PFSK-1 (cell line): Measurements from ENCODE around the gene RUFY3.

Experiments
- FOXP2 ChIP-seq: optimal IDR thresholded peaks from 2 replicates; pipeline ENCODE3; 2011; ENCODE audit warnings: borderline replicate concordance, control low read depth, inconsistent platforms; ENCODE audit not compliant: insufficient read depth; ENCODE audit errors: extremely low read length, extremely low read depth
- POLR2AphosphoS5 ChIP-seq: IDR thresholded peaks from 2 replicates; pipeline ENCODE4 v1.6.1; 2012; ENCODE audit warnings: low read depth, mild to moderate bottlenecking, control low read depth, low read length, moderate library complexity
- SIN3A ChIP-seq: IDR thresholded peaks from 2 replicates; pipeline ENCODE4 v1.6.1; 2012; ENCODE audit warnings: mild to moderate bottlenecking, low read length, moderate library complexity, borderline replicate concordance; ENCODE audit not compliant: insufficient read depth
- TAF1 ChIP-seq: IDR thresholded peaks from 2 replicates; pipeline ENCODE4 v1.6.1; 2012; ENCODE audit warnings: low read length, control low read depth, borderline replicate concordance; ENCODE audit not compliant: insufficient read depth
- TF ChIP-seq, protein P1 (sequence below), 2 experiments: IDR thresholded peaks; 2 replicates each; pipeline versions ENCODE4 v1.6.1 to v1.8.0; 2011 to 2012; ENCODE audit warnings: low read depth in 2 of 2, low read length in 2 of 2, control low read depth in 1 of 2, inconsistent platforms in 1 of 2, mild to moderate bottlenecking in 1 of 2, moderate library complexity in 1 of 2; ENCODE audit not compliant: insufficient read depth in 1 of 2

DNA sequence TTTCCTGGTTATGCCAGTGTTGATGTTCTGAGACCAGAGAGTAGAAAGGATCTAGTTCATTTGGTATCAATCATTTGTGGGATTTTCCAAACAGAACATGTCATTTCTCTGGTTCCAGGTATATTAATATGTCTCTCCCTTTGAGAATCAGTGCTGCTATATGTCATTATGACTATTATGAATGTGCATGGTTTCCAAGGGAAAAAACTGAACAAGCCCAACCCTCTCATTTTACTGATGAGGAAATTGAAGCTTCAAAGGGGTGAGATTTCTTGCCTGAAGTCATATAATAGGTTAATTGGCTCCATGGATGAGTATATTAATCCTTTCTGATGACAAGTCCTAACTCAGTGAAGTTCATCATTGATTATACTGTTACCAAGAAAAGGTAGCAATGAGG is 31.9 kb downstream of the RUFY3 start:
- TF ChIP-seq POLR2AphosphoS5 (no peak), TAF1 (no peak), SIN3A (no peak), FOXP2 (no peak)
- TF ChIP-seq, protein P1, sequence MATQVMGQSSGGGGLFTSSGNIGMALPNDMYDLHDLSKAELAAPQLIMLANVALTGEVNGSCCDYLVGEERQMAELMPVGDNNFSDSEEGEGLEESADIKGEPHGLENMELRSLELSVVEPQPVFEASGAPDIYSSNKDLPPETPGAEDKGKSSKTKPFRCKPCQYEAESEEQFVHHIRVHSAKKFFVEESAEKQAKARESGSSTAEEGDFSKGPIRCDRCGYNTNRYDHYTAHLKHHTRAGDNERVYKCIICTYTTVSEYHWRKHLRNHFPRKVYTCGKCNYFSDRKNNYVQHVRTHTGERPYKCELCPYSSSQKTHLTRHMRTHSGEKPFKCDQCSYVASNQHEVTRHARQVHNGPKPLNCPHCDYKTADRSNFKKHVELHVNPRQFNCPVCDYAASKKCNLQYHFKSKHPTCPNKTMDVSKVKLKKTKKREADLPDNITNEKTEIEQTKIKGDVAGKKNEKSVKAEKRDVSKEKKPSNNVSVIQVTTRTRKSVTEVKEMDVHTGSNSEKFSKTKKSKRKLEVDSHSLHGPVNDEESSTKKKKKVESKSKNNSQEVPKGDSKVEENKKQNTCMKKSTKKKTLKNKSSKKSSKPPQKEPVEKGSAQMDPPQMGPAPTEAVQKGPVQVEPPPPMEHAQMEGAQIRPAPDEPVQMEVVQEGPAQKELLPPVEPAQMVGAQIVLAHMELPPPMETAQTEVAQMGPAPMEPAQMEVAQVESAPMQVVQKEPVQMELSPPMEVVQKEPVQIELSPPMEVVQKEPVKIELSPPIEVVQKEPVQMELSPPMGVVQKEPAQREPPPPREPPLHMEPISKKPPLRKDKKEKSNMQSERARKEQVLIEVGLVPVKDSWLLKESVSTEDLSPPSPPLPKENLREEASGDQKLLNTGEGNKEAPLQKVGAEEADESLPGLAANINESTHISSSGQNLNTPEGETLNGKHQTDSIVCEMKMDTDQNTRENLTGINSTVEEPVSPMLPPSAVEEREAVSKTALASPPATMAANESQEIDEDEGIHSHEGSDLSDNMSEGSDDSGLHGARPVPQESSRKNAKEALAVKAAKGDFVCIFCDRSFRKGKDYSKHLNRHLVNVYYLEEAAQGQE (IDR thresholded peaks at IDR 0.05; ENCODE audit: insufficient read depth in 1 of 2, low read depth in 2 of 2, low read length in 2 of 2) = no peak
